ENCODE results near the gene CYP17A1. TPM values are rescaled to one million over a fixed set of nuclear protein-coding genes. Genes with fewer than 3 reads are reported as not detected.
"Not testable (repeated sequence)": the region's sequence is repeated elsewhere in the genome, so short reads cannot be mapped to it uniquely, and the experiment has no call there.

Gene CYP17A1
- total RNA-seq, 2 experiments from 2014 or later: not detected

- ChIA-PET CTCF (no interaction called here), POLR2A (interaction anchor here (0.7 kb wide), 1 partner anchor 8 kb away, joined by 3 read pairs; no protein-coding TSS in a partner anchor)
- ATAC-seq (no peak), DNase-seq (no peak)
- peaks cover 14% of the 10 kb centered on the region for H3K4me1 Mint-ChIP-seq (ENCODE audit: low read depth)
- peaks cover 10% of the 10 kb centered on the region for H3K36me3 Mint-ChIP-seq (ENCODE audit: low read depth)
- H3K4me3 Mint-ChIP-seq: no peak overlapping the region
- no peaks in the 10 kb centered on the region for H3K27me3 Mint-ChIP-seq
- no peak overlapping the region for H3K27ac Mint-ChIP-seq
- no peaks in the 10 kb centered on the region for H3K9me3 Mint-ChIP-seq
- no peak for TF ChIP-seq CTCF (IDR thresholded peaks at IDR 0.05)
- intact Hi-C loops (cut with micrococcal nuclease): no loop called here
These were observed 22.7 kb upstream of the CYP17A1 start for GRCh38 chr10:102859911-102860310.

- ATAC-seq (no peak), DNase-seq (no peak)
- H3K4me3 Mint-ChIP-seq: no peak overlapping the region
- H3K36me3 Mint-ChIP-seq (ENCODE audit: low read depth): peaks cover 4% of the 10 kb centered on the region
- no peaks in the 10 kb centered on the region for H3K9me3 Mint-ChIP-seq
- CTCF ChIA-PET: interaction anchor here (0.6 kb wide), 1 partner anchor 54 kb away, joined by 3 read pairs; no protein-coding TSS in a partner anchor
- no peak for TF ChIP-seq CTCF (IDR thresholded peaks at IDR 0.05)
- POLR2A ChIA-PET: no interaction called here
- peaks cover 16% of the 10 kb centered on the region for H3K4me1 Mint-ChIP-seq (ENCODE audit: low read depth)
- no peaks in the 10 kb centered on the region for H3K27me3 Mint-ChIP-seq
- H3K27ac Mint-ChIP-seq: no peak overlapping the region
- intact Hi-C loops (cut with micrococcal nuclease): no loop called here
These were observed 19.7 kb upstream of the CYP17A1 start for GRCh38 chr10:102856758-102857424.

GRCh38 chr10:102855731-102856436 is 18.7 kb upstream of the CYP17A1 start:
- peak; percentile 19 for DNase-seq
- H3K4me3 Mint-ChIP-seq: peak overlapping the region; percentile 60
- POLR2A ChIA-PET; ATAC-seq; H3K27ac Mint-ChIP-seq; H3K9me3 Mint-ChIP-seq; intact Hi-C loops (cut with micrococcal nuclease); H3K27me3 Mint-ChIP-seq; H3K36me3 Mint-ChIP-seq (ENCODE audit: low read depth): not testable (repeated sequence)
- CTCF ChIA-PET: interaction anchor here (0.6 kb wide), 1 partner anchor 55 kb away, joined by 3 read pairs; no protein-coding TSS in a partner anchor
- peaks cover 16% of the 10 kb centered on the region for H3K4me1 Mint-ChIP-seq (ENCODE audit: low read depth)

- intact Hi-C loops (cut with micrococcal nuclease); H3K27me3 Mint-ChIP-seq; POLR2A ChIA-PET; H3K27ac Mint-ChIP-seq; CTCF ChIA-PET; H3K9me3 Mint-ChIP-seq; DNase-seq; H3K4me3 Mint-ChIP-seq; H3K36me3 Mint-ChIP-seq (ENCODE audit: low read depth); ATAC-seq: not testable (repeated sequence)
- H3K4me1 Mint-ChIP-seq (ENCODE audit: low read depth): peaks cover 16% of the 10 kb centered on the region
These were observed 16.0 kb upstream of the CYP17A1 start for GRCh38 chr10:102853237-102853636.

- H3K9me3 Mint-ChIP-seq: no peaks in the 10 kb centered on the region
- ChIA-PET CTCF (interaction anchor here (1.5 kb wide), 1 partner anchor 15 kb away, joined by 4 read pairs; no protein-coding TSS in a partner anchor), POLR2A (no interaction called here)
- H3K36me3 Mint-ChIP-seq (ENCODE audit: low read depth): no peaks in the 10 kb centered on the region
- DNase-seq (no peak), ATAC-seq (no peak)
- no peaks in the 10 kb centered on the region for H3K27me3 Mint-ChIP-seq
- intact Hi-C loops (cut with micrococcal nuclease): no loop called here
- H3K4me1 Mint-ChIP-seq (ENCODE audit: low read depth): peaks cover 2% of the 10 kb centered on the region
- TF ChIP-seq CTCF (IDR thresholded peaks at IDR 0.05): no peak
- H3K4me3 Mint-ChIP-seq: no peak overlapping the region
- H3K27ac Mint-ChIP-seq: no peak overlapping the region
These were observed 12.9 kb upstream of the CYP17A1 start for GRCh38 chr10:102850025-102850518.
